AG10803 (cell line): ENCODE measurements around the gene ATR.
"Not testable (repeated sequence)": the region's sequence is repeated elsewhere in the genome, so short reads cannot be mapped to it uniquely, and the experiment has no call there.

Experiments
- DNase-seq: peaks from one replicate; pipeline ENCODE4 v3.0.0; 2010; ENCODE audit warnings: low read depth
- H3K4me3 ChIP-seq: 2 replicates; pipeline ENCODE4 v1.5.1; 2011; ENCODE audit warnings: mild to moderate bottlenecking, low read length, control low read depth
- CTCF ChIP-seq: conservative IDR thresholded peaks from 2 replicates; pipeline ENCODE4 v1.5.1; 2011; ENCODE audit warnings: mild to moderate bottlenecking, low read length, control low read depth, inconsistent platforms

Gene ATR

DNA sequence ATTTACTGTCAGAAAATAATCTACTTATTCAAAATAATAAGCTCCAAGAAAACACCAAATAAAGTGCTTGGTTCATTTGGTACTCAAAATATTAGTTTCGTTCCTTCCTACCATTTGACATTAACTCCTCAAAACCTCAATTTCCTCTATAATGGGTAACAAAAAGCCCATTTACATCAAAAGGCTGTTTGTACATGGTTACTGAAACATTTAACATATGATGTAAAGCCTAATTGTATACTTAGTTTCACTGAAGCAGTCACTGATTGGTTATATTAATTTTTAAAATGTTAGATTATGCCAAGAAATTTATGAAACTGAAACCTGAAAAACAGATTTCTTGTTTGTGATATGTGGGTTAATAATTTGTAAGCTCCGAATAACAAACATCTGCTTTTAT lies 145.4 kb downstream of the ATR start:
- DNase-seq: no peak
- no peak overlapping the region for H3K4me3 ChIP-seq
- no peak for TF ChIP-seq CTCF

DNA sequence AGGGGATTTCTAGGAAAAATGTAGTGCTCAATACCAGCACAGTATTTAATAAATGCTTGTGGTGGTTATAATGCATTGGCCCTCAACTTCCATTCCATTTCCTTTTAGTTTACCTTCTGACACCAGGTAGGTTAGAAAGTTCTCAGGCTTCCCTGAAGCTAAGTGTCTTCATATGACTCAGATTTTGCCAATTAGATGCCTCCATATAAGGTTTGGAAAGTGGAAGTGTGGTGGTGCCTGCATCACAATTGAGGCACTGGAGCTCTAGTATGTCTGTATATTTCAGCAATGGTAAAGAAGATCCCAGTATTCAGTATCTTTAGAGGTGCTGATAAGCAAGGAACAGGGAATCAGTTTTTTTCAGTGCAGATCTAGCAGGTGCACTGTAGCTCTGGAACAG lies 149.0 kb downstream of the ATR start:
- no peak for DNase-seq
- TF ChIP-seq CTCF: no peak
- H3K4me3 ChIP-seq: no peak overlapping the region

DNA sequence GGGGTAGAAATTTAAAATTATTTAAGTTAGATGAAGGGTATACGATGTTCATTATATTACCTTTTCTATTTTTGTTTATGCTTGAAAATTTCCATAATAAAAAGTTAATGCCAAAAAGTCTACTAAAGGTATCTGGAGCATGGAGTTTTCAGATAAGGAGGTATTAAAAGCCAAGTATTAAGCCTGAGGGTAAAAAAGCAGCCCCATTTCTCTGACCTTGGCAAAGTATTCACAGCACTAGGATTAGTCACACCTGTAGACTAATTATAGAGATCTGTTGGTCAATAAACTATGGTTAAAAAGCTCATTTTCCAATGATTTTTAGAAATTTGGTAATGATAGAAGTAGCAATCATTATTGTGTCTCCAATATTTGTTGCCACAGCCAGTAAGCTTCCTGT lies 153.8 kb downstream of the ATR start:
- TF ChIP-seq CTCF: no peak
- no peak overlapping the region for H3K4me3 ChIP-seq
- DNase-seq: no peak

DNA sequence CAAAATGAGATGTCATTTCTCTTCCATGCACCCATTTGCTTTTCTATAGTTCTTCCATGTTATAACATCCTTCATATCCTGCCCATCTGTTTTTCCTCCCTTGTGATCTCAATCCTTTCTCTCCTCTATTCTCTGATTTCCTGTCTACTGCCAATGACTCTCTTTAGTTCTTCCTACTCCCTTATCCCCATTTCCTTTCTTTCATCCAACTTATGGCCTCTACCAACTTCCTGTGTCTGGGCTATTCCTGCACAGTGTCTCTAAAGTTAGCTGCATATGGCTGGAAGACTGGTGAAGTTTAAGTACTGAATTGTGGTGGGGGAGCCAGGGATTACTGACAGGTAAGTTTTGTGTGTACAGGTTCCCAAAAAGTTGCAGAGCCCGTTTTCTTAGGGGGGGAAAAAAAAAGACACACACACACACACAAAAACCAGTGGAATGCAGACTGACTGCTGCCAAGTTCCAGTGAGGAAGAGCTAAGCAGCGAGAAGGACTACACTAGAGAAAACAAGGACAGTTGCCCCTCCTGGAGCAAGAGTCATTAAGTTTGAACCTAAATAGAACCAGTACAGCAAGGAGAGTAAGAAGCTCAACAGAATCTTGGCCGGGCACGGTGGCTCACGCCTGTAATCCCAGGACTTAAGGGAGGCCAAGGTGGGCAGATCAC lies 159.5 kb downstream of the ATR start:
- no peak overlapping the region for H3K4me3 ChIP-seq
- TF ChIP-seq CTCF: no peak
- no peak for DNase-seq

- no peak overlapping the region for H3K4me3 ChIP-seq
- TF ChIP-seq CTCF: no peak
- no peak for DNase-seq
Measured at GRCh38 chr3:142417302-142417701, 161.2 kb downstream of the ATR start.

- DNase-seq, H3K4me3 ChIP-seq: not testable (repeated sequence)
Measured at GRCh38 chr3:142400537-142400936, 178.0 kb downstream of the ATR start.
